Measurements from ENCODE around the gene UBAC2.

- no peak for TF ChIP-seq EZH2 (IDR thresholded peaks at IDR 0.05; ENCODE audit: borderline replicate concordance)
- no peak for TF ChIP-seq CTCF (IDR thresholded peaks at IDR 0.05; ENCODE audit: poor library complexity)
- TF ChIP-seq EZH2phosphoT487 (IDR thresholded peaks at IDR 0.05; ENCODE audit: low read depth, severe bottlenecking, unreplicated experiment) = no peak
Observed at GRCh38 chr13:99382428-99383133, 181.9 kb downstream of the UBAC2 start.

Measured in hepatocyte (in vitro differentiated cells).